Endothelial cell of umbilical vein (primary cell): ENCODE results near the gene BCL7C. TPM values are rescaled to one million over a fixed set of nuclear protein-coding genes. Genes with fewer than 3 reads are reported as not detected.
A peak's percentile ranks its signal among the peaks of the same experiment; 100 is the strongest.

Experiments
- BruUV-seq: library from RNA; stranded (reverse); fragments of 400-500 nt; replicated peaks from 2 replicates; lab custom pipeline; 2021; lab: Mats Ljungman, UMichigan
- CTCF ChIA-PET: fragments of 300-600, 350-600 bp; sonication (Branson Sonifier 250); formaldehyde crosslinking; loops from one replicate; lab custom pipeline; 2021; ENCODE audit warnings: antibody characterized with exemption, inconsistent platforms; lab: Charles Lee
- POLR2A ChIA-PET: fragments of 300-600, 350-600 bp; sonication (Branson Sonifier 250); formaldehyde crosslinking; loops from one replicate; lab custom pipeline; 2021; ENCODE audit warnings: antibody characterized with exemption, inconsistent platforms; lab: Charles Lee
- DNase-seq: peaks from one replicate; pipeline ENCODE4 v3.0.0-alpha.2; 2011; ENCODE audit warnings: low read depth, low spot score
- FAIRE-seq: peaks from 2 replicates; lab custom pipeline; 2011; peaks lifted over from hg19 to GRCh38; lab: Jason Lieb, UNC
- H2AFZ ChIP-seq: 2 replicates; pipeline ENCODE4 v1.6.0; 2012; ENCODE audit warnings: low read depth, low read length, control low read depth, inconsistent platforms
- H3K27ac ChIP-seq: 2 replicates; pipeline ENCODE4 v1.5.1; 2011; ENCODE audit warnings: low read depth, mild to moderate bottlenecking, control low read depth, low read length, moderate library complexity; ENCODE audit not compliant: insufficient read depth
- H3K27me3 ChIP-seq, 2 experiments: 2 replicates each; pipeline versions ENCODE4 v1.6.0 to v1.6.1; 2011; ENCODE audit warnings: low read length in 2 of 2, mixed read lengths in 1 of 2; ENCODE audit not compliant: control insufficient read depth in 2 of 2, insufficient read depth in 2 of 2
- H3K36me3 ChIP-seq, 2 experiments: 2 replicates in 1 of 2; 3 replicates in 1 of 2; pipeline ENCODE4 v1.5.1; 2011; ENCODE audit warnings: low read length in 2 of 2, mild to moderate bottlenecking in 1 of 2, moderate library complexity in 1 of 2; ENCODE audit not compliant: control insufficient read depth in 2 of 2, insufficient read depth in 2 of 2; ENCODE audit errors: extremely low read depth in 1 of 2
- H3K4me1 ChIP-seq: 3 replicates; pipeline ENCODE4 v1.5.1; 2011; ENCODE audit warnings: mild to moderate bottlenecking, low read length; ENCODE audit not compliant: control insufficient read depth, insufficient read depth; ENCODE audit errors: extremely low read depth
- H3K4me2 ChIP-seq: 2 replicates; pipeline ENCODE4 v1.6.1; 2011; ENCODE audit warnings: low read length, control low read depth, mixed read lengths; ENCODE audit not compliant: insufficient read depth
- H3K4me3 ChIP-seq, 3 experiments: fragments of 200-600 bp in 1 of 3; sonication (generic), shearing (Covaris generic) in 1 of 3; replicated peaks in 1 of 3; 2 replicates each; pipeline ENCODE4 v1.5.1; 2011 to 2016; ENCODE audit warnings: control low read depth in 3 of 3, low read length in 3 of 3, mild to moderate bottlenecking in 2 of 3, inconsistent platforms in 1 of 3, low read depth in 1 of 3, moderate library complexity in 1 of 3; ENCODE audit not compliant: insufficient read depth in 1 of 3
- H3K79me2 ChIP-seq: 2 replicates; pipeline ENCODE4 v1.6.0; 2012; ENCODE audit warnings: low read length, inconsistent platforms; ENCODE audit not compliant: control insufficient read depth, insufficient read depth
- H3K9ac ChIP-seq: replicated peaks from 2 replicates; pipeline ENCODE3; 2011; ENCODE audit warnings: low read length, control low read depth; ENCODE audit not compliant: insufficient read depth; ENCODE audit errors: extremely low read depth
- H3K9me1 ChIP-seq: replicated peaks from 3 replicates; pipeline ENCODE4 v1.6.0; 2011; ENCODE audit warnings: mild to moderate bottlenecking, low read length; ENCODE audit not compliant: control insufficient read depth, insufficient read depth; ENCODE audit errors: extremely low read depth
- H3K9me3 ChIP-seq: replicated peaks from 2 replicates; pipeline ENCODE4 v1.5.1; 2012; ENCODE audit warnings: low read length, inconsistent platforms; ENCODE audit not compliant: control insufficient read depth, insufficient read depth
- H4K20me1 ChIP-seq: replicated peaks from 2 replicates; pipeline ENCODE3; 2011; ENCODE audit warnings: mild to moderate bottlenecking, low read length; ENCODE audit not compliant: control insufficient read depth, insufficient read depth; ENCODE audit errors: extremely low read depth
- EZH2 ChIP-seq: IDR thresholded peaks from 2 replicates; pipeline ENCODE4 v1.6.1; 2012; ENCODE audit warnings: borderline replicate concordance, low read depth, mild to moderate bottlenecking, moderate library complexity, low read length, inconsistent platforms; ENCODE audit not compliant: severe bottlenecking
- FOS ChIP-seq: IDR thresholded peaks from 2 replicates; pipeline ENCODE4 v1.6.1; 2011; ENCODE audit warnings: mild to moderate bottlenecking, low read length, moderate library complexity, borderline replicate concordance; ENCODE audit not compliant: insufficient read depth
- GATA2 ChIP-seq: IDR thresholded peaks from 2 replicates; pipeline ENCODE4 v1.7.0; 2011; ENCODE audit warnings: low read depth, mild to moderate bottlenecking, moderate library complexity, mixed read lengths, low read length; ENCODE audit not compliant: insufficient read length, insufficient read depth
- JUN ChIP-seq: IDR thresholded peaks from 2 replicates; pipeline ENCODE4 v1.6.1; 2011; ENCODE audit warnings: borderline replicate concordance, low read depth; ENCODE audit not compliant: insufficient read length, insufficient read depth
- MYC ChIP-seq: IDR thresholded peaks from one replicate; pipeline ENCODE4 v1.6.1; 2011; ENCODE audit warnings: mild to moderate bottlenecking, low read depth, low read length
- POLR2A ChIP-seq: IDR thresholded peaks from 2 replicates; pipeline ENCODE4 v1.6.1; 2012; ENCODE audit warnings: low read depth, mild to moderate bottlenecking, control low read depth, low read length
- POLR2AphosphoS5 ChIP-seq: IDR thresholded peaks from 2 replicates; pipeline ENCODE4 v1.6.1; 2012; ENCODE audit warnings: low read depth, mild to moderate bottlenecking, control low read depth, low read length, moderate library complexity; ENCODE audit not compliant: insufficient read depth
- dilution Hi-C: fragments of 300-500 bp; cut with MboI; formaldehyde crosslinking; loops from one replicate; pipeline ENCODE4 v1.15.0; 2019; ENCODE audit warnings: low sequenced_read_pairs; ENCODE audit not compliant: extremely low pct_ligation_motif_present
- intact Hi-C: fragments of 100-400 bp; cut with micrococcal nuclease; formaldehyde crosslinking; loops from one replicate; pipeline ENCODE4 v1.10.0; 2022
- polyA plus RNA-seq, 4 experiments: library from polyadenylated mRNA; depleted of rRNA in 3 of 4; stranded (reverse) in 3 of 4; unstranded in 1 of 4; fragments of >200 nt; gene quantifications; 2 replicates each; pipeline versions ENCODE4 v1.2.1 to v1.2.3, GENCODE V29; 2011 to 2012; ENCODE audit warnings: missing spikeins in 1 of 4
- total RNA-seq: library from RNA; stranded (reverse); gene quantifications from 2 replicates; pipeline ENCODE4 v1.2.3, GENCODE V29; 2021
- TF ChIP-seq, protein P1 (sequence below): IDR thresholded peaks from 2 replicates; pipeline ENCODE4 v1.6.1; 2011; ENCODE audit not compliant: insufficient read depth, insufficient read length
- TF ChIP-seq, protein P2 (sequence below), 2 donors: IDR thresholded peaks; 1 replicate in 1 of 2; 2 replicates in 1 of 2; pipeline ENCODE4 v1.5.1; 2011; ENCODE audit warnings: low read length in 2 of 2, mild to moderate bottlenecking in 2 of 2, moderate library complexity in 2 of 2, control low read depth in 1 of 2, inconsistent platforms in 1 of 2, low read depth in 1 of 2; ENCODE audit not compliant: insufficient read depth in 1 of 2; ENCODE audit errors: extremely low read depth in 1 of 2

Gene BCL7C
- total and polyA plus RNA-seq, 2 donors (not counting 3 experiments of a cell fraction or from before 2014, with no cell fraction given) = 30.2 to 38.3 TPM

DNA sequence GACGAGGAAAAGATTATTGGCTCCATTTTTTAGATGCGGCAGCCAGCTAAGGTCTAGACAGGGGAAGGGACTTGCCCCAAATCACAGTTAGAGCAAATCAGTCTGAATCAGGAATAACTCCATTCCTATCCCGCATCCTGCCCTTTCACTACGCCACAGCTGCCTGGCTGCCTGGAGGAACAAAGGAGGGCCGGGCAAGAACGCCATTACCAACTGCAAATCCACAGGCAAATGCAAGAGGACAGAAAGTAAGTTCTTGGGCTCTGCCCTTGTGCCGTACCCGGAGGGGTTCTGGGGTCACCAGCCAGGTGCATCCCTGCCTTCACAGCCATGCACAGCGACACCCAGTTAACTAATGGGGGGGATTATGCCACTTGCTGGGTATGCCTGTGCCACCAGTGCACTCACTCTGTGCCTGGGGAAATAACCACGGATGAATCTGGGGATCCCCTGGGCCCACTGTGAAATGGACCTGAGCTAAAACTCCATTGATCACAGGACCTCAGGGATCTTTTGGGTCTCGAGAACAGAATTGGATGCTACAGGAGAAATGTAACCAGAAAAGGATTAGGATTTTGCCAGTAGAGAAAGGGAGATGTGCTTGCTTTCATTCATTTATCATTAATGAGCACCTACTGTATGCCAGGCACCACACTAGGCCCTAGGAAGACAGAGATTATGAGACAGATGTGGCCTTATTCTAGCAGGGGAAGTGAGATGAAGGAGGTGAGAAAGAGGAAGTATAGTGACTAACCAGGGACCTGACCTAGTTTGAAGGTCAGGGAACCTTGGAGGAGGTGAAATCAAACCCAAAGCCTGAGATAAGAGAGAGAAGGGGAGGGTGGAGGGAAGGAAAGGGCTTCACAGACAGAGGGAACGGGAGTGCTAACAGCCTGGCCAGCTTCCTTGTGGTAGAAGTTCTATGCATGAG, 17.7 kb downstream of the BCL7C start:
- DNase-seq = no peak
- Histone ChIP-seq H3K9me1 (no peaks in the 10 kb centered on the region), H3K4me3 (peak overlapping the region; percentile 66 to 83 (median 80)), H3K4me2 (peak overlapping the region; percentile 87), H3K27ac (peak overlapping the region; percentile 85), H3K79me2 (no peaks in the 10 kb centered on the region), H3K36me3 (peaks cover 0 to 5% of the 10 kb centered on the region in 2 experiments), H3K27me3 (no peaks in the 10 kb centered on the region), H3K9me3 (no peaks in the 10 kb centered on the region), H3K9ac (peak overlapping the region; percentile 96), H2AFZ (peak overlapping the region; percentile 72), H4K20me1 (no peaks in the 10 kb centered on the region), H3K4me1 (peaks cover 20% of the 10 kb centered on the region)
- dilution Hi-C loops = no loop called here
- intact Hi-C loops = loop anchor here (1.0 to 2.0 kb wide), 5 partner anchors 18 to 71 kb away; partner anchors contain the start of gene BCL7C
- no peak for FAIRE-seq
- TF ChIP-seq FOS = no peak
- TF ChIP-seq POLR2A = no peak
- TF ChIP-seq EZH2 = no peak
- TF ChIP-seq JUN = no peak
- TF ChIP-seq GATA2 = no peak
- TF ChIP-seq, protein P1, sequence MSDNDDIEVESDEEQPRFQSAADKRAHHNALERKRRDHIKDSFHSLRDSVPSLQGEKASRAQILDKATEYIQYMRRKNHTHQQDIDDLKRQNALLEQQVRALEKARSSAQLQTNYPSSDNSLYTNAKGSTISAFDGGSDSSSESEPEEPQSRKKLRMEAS = no peak
- TF ChIP-seq, protein P2, sequence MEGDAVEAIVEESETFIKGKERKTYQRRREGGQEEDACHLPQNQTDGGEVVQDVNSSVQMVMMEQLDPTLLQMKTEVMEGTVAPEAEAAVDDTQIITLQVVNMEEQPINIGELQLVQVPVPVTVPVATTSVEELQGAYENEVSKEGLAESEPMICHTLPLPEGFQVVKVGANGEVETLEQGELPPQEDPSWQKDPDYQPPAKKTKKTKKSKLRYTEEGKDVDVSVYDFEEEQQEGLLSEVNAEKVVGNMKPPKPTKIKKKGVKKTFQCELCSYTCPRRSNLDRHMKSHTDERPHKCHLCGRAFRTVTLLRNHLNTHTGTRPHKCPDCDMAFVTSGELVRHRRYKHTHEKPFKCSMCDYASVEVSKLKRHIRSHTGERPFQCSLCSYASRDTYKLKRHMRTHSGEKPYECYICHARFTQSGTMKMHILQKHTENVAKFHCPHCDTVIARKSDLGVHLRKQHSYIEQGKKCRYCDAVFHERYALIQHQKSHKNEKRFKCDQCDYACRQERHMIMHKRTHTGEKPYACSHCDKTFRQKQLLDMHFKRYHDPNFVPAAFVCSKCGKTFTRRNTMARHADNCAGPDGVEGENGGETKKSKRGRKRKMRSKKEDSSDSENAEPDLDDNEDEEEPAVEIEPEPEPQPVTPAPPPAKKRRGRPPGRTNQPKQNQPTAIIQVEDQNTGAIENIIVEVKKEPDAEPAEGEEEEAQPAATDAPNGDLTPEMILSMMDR (IDR thresholded peaks at IDR 0.05; ENCODE audit: extremely low read depth in 1 of 2, insufficient read depth in 1 of 2, low read depth in 1 of 2, low read length in 2 of 2) = no peak
- no peak for TF ChIP-seq MYC
- no peak for TF ChIP-seq POLR2AphosphoS5
- ChIA-PET CTCF (interaction anchor here (0.7 to 6.0 kb wide), 5 partner anchors 20 to 71 kb away, joined by 3 to 30 read pairs (median 9); no protein-coding TSS in a partner anchor), POLR2A (no interaction called here)
- no TSS peak for BruUV-seq
